Activated B cell treated with CpG ODN at 0.5 μM for 24 hours (primary cell): Measurements from ENCODE around the gene RHOA. TPM values are rescaled to one million over a fixed set of nuclear protein-coding genes. Genes with fewer than 3 reads are reported as not detected.

ENCODE experiments used
- ATAC-seq: fragments of 200-7000 bp; cut with Tn5 transposase; one replicate; pipeline ENCODE4 v1.10.0; 2021; ENCODE audit warnings: low read depth, mild to moderate bottlenecking, moderate library complexity
- CTCF ChIA-PET: fragments of 350-600 bp; sonication (Branson Sonifier 250); formaldehyde crosslinking; loops from one replicate; lab custom pipeline; 2021; ENCODE audit warnings: antibody characterized with exemption; lab: Charles Lee
- POLR2A ChIA-PET: fragments of 350-600 bp; sonication (Branson Sonifier 250); formaldehyde crosslinking; loops from one replicate; lab custom pipeline; 2021; ENCODE audit warnings: antibody characterized with exemption; lab: Charles Lee
- DNase-seq: peaks from one replicate; pipeline ENCODE4 v3.0.0; 2022
- H3K27ac Mint-ChIP-seq: one replicate; pipeline ENCODE4 v1.8.0; 2020; ENCODE audit warnings: mixed read lengths
- H3K27me3 Mint-ChIP-seq: one replicate; pipeline ENCODE4 v1.8.0; 2021; ENCODE audit warnings: mixed read lengths
- H3K36me3 Mint-ChIP-seq: one replicate; pipeline ENCODE4 v1.8.0; 2021; ENCODE audit warnings: low read depth, mixed read lengths
- H3K4me1 Mint-ChIP-seq: one replicate; pipeline ENCODE4 v1.8.0; 2021; ENCODE audit warnings: mixed read lengths
- H3K4me3 Mint-ChIP-seq: one replicate; pipeline ENCODE4 v1.8.0; 2020; ENCODE audit warnings: mild to moderate bottlenecking, mixed read lengths
- H3K9me3 Mint-ChIP-seq: one replicate; pipeline ENCODE4 v1.8.0; 2020; ENCODE audit warnings: mixed read lengths
- intact Hi-C: fragments of 100-400 bp; cut with micrococcal nuclease; formaldehyde crosslinking; loops from one replicate; pipeline ENCODE4 v1.15.1; 2024
- total RNA-seq: library from RNA; stranded (reverse); gene quantifications from 2 replicates; pipeline ENCODE4 v1.2.3, GENCODE V29; 2022
- TF ChIP-seq, protein P1 (sequence below): fragments of 200-600 bp; IDR thresholded peaks from one replicate; pipeline ENCODE4 v1.8.0; 2022; ENCODE audit warnings: antibody characterized with exemption, mild to moderate bottlenecking

The RHOA gene
- total RNA-seq, 1 donor from 2014 or later, result 399 TPM

DNA sequence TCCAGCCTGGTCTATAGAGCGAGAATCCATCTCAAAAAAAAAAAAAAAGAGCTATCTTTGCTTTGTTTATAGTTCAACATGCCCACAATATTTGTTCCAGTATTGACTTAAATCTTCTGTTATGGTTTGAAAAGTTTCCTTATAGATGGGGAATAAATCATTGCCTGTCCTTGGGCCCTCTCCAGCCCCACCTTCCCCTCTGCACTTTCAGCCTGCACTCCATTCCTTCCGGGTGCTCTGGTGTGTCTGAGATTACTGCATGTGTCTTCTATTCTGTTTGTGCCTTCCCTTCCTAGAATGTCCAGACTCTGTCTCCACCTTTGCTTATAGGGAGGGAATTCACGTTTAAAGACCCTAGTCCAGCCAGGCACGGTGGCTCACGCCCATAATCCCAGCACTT is 28.4 kb downstream of the RHOA start:
- Mint-ChIP-seq H3K9me3 (no peaks in the 10 kb centered on the region), H3K4me1 (peaks cover 70% of the 10 kb centered on the region), H3K27me3 (no peaks in the 10 kb centered on the region), H3K36me3 (peaks cover 32% of the 10 kb centered on the region), H3K27ac (no peak overlapping the region), H3K4me3 (no peak overlapping the region)
- no peak for ATAC-seq
- ChIA-PET POLR2A (no interaction called here), CTCF (no interaction called here)
- TF ChIP-seq, protein P1, sequence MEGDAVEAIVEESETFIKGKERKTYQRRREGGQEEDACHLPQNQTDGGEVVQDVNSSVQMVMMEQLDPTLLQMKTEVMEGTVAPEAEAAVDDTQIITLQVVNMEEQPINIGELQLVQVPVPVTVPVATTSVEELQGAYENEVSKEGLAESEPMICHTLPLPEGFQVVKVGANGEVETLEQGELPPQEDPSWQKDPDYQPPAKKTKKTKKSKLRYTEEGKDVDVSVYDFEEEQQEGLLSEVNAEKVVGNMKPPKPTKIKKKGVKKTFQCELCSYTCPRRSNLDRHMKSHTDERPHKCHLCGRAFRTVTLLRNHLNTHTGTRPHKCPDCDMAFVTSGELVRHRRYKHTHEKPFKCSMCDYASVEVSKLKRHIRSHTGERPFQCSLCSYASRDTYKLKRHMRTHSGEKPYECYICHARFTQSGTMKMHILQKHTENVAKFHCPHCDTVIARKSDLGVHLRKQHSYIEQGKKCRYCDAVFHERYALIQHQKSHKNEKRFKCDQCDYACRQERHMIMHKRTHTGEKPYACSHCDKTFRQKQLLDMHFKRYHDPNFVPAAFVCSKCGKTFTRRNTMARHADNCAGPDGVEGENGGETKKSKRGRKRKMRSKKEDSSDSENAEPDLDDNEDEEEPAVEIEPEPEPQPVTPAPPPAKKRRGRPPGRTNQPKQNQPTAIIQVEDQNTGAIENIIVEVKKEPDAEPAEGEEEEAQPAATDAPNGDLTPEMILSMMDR, result no peak
- DNase-seq, result no peak
- intact Hi-C loops, result no loop called here

DNA sequence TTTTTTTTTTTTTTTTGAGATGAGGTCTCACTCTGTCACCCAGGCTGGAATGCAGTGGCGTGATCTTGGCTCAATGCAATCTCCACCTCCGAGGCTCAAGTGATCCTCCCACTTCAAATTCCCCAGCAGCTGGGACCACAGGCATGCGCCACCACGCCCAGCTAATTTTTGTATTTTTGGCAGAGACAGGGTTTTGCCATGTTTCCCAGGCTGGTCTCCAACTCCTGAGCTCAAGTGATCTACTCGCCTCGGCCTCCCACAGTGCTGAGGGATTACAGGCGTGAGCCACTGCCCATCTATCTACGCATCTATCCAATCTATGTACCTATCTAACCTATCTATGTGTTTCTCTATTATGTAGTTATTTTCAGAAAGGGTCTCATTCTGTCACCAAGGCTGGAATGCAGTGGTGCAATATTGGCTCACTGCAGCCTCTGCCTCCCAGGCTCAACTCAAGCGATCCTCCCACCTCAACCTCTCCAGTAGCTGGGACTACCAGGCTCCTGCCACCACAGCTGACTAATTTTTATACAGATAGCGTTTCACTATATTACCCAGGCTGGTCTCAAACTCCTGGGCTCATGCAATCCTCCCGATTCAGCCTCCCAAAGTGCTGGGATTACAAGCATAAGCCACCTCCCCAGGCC is 33.4 kb downstream of the RHOA start:
- ChIA-PET POLR2A (interaction anchor here (0.5 to 2.3 kb wide), 3 partner anchors 8 to 38 kb away, joined by 3 to 9 read pairs (median 8); partner anchors contain the start of genes RHOA and TCTA), CTCF (no interaction called here)
- Mint-ChIP-seq H3K4me1 (peaks cover 54% of the 10 kb centered on the region), H3K27ac (no peak overlapping the region), H3K4me3 (no peak overlapping the region), H3K36me3 (peaks cover 46% of the 10 kb centered on the region), H3K9me3 (no peaks in the 10 kb centered on the region), H3K27me3 (no peaks in the 10 kb centered on the region)
- intact Hi-C loops, result no loop called here
- DNase-seq (no peak), ATAC-seq (no peak)
- TF ChIP-seq, protein P1, result no peak

DNA sequence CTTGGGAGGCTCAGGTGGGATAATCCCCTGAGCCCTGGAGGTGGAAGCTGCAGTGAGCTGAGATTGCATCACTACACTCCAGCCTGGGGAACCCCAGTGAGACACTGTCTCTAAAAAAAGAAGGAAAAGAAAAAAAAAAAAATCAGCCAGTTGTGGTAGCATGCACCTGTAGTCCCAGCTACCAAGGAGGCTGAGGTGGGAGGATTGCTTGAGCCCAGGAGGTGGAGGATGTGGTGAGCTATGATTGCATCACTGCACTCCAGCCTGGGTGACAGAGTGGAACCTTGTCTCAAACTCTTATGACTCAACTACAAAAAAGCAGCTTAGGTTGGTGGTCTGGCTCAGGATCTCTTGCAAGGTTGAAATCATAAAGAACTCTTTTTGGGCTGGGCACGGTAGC is 34.3 kb downstream of the RHOA start:
- ChIA-PET CTCF (no interaction called here), POLR2A (interaction anchor here (0.5 to 2.3 kb wide), 3 partner anchors 9 to 37 kb away, joined by 3 to 9 read pairs (median 8); partner anchors contain the start of genes RHOA and TCTA)
- Mint-ChIP-seq H3K36me3 (peaks cover 51% of the 10 kb centered on the region), H3K27ac (peak overlapping the region; percentile 63), H3K4me1 (peaks cover 48% of the 10 kb centered on the region), H3K4me3 (peak overlapping the region; percentile 8), H3K9me3 (no peaks in the 10 kb centered on the region), H3K27me3 (no peaks in the 10 kb centered on the region)
- ATAC-seq (peak; percentile 62), DNase-seq (no peak)
- intact Hi-C loops, result no loop called here
- TF ChIP-seq, protein P1, result no peak

DNA sequence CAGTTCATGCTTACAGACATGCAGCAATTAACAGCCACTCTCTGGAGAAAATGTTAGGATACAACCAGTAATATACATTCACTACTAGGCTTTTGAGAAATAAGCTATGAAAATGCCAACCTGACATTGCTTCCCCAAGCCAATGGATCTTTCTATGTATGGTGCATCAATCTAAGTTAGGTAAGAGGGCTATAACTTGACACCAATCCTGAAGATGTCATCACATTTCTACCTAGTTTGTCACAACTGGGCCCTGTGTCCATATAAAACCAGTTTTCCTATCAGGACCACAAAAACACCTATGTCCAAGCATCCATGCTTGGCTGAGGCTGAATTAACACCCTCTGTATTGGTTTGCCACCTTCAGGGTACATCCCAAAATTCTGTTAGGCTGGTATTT is 39.8 kb downstream of the RHOA start:
- POLR2A ChIA-PET, result interaction anchor here (0.7 kb wide), 1 partner anchor 568 kb away, joined by 4 read pairs; the partner anchor contains the start of gene RBM6
- peaks cover 65% of the 10 kb centered on the region for H3K36me3 Mint-ChIP-seq
- TF ChIP-seq, protein P1, result no peak
- peaks cover 20% of the 10 kb centered on the region for H3K4me1 Mint-ChIP-seq
- DNase-seq (no peak), ATAC-seq (no peak)
- CTCF ChIA-PET, result no interaction called here
- H3K9me3 Mint-ChIP-seq, result no peaks in the 10 kb centered on the region
- no peak overlapping the region for H3K27ac Mint-ChIP-seq
- H3K4me3 Mint-ChIP-seq, result no peak overlapping the region
- intact Hi-C loops, result no loop called here
- H3K27me3 Mint-ChIP-seq, result no peaks in the 10 kb centered on the region

DNA sequence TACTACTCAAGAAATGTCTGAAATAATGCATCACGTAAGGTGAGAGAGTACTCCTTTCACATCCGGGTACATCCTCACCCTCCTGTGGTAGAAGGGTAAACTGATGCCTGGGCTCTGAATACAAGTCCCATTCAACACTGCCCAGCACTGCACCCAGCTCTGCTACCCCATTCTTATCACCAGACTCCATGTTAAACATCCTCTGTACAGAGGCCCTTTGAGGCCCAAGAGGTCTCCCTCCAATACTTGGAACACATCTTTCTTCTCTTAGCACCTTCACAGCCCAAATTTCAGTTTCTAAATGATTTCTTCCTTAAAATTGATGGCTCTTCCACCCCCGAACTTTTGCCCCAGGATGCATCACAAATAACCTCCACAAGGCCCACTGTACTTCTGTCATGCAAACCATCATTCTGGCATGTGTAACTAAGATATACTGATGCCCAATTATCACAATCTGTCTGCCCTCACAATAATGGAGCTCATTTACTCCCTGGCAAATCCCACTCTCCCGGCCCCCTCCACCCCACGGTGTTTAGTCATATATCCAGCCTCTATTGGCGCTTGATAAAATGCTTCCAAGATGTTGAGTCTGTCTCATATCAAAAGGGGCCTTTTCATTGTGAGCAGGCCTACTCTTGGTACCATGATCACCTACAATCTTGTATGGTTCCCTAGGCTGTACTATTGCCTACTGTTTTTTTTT is 41.0 kb downstream of the RHOA start:
- DNase-seq, result no peak
- no peak overlapping the region for H3K4me3 Mint-ChIP-seq
- H3K27ac Mint-ChIP-seq, result peak overlapping the region; percentile 2
- ChIA-PET POLR2A (interaction anchor here (3.2 kb wide), 1 partner anchor 31 kb away, joined by 10 read pairs; the partner anchor contains the start of gene USP4), CTCF (interaction anchor here (1.4 kb wide), 1 partner anchor 78 kb away, joined by 4 read pairs; no protein-coding TSS in a partner anchor)
- intact Hi-C loops, result no loop called here
- no peak for ATAC-seq
- no peaks in the 10 kb centered on the region for H3K9me3 Mint-ChIP-seq
- H3K36me3 Mint-ChIP-seq, result peaks cover 77% of the 10 kb centered on the region
- TF ChIP-seq, protein P1, result no peak
- H3K4me1 Mint-ChIP-seq, result peaks cover 14% of the 10 kb centered on the region
- no peaks in the 10 kb centered on the region for H3K27me3 Mint-ChIP-seq
